GM23248 (cell line): Measurements from ENCODE around the gene PPP1CC. TPM values are rescaled to one million over a fixed set of nuclear protein-coding genes. Genes with fewer than 3 reads are reported as not detected.

Source experiments
- DNase-seq: peaks from one replicate; pipeline ENCODE4 v3.0.0-alpha.2; 2015
- H2AFZ ChIP-seq: fragments of 200-600 bp; sonication (generic); 2 replicates; pipeline ENCODE4 v1.6.1; 2016; ENCODE audit warnings: antibody characterized with exemption
- H3F3A ChIP-seq: fragments of 200-600 bp; sonication (generic); 2 replicates; pipeline ENCODE4 v1.6.1; 2016; ENCODE audit warnings: mild to moderate bottlenecking, antibody characterized with exemption, mixed run types; ENCODE audit not compliant: insufficient read depth
- H3K27ac ChIP-seq: fragments of 200-600 bp; sonication (generic); 2 replicates; pipeline ENCODE4 v1.5.1; 2016; ENCODE audit warnings: mild to moderate bottlenecking
- H3K27me3 ChIP-seq: fragments of 200-600 bp; sonication (generic); replicated peaks from 2 replicates; pipeline ENCODE4 v1.6.1; 2016; ENCODE audit warnings: mild to moderate bottlenecking; ENCODE audit not compliant: insufficient read depth
- H3K36me3 ChIP-seq: fragments of 200-600 bp; sonication (generic); 2 replicates; pipeline ENCODE4 v1.6.1; 2016; ENCODE audit warnings: low read depth, mild to moderate bottlenecking
- H3K4me1 ChIP-seq: fragments of 200-600 bp; sonication (generic); 2 replicates; pipeline ENCODE4 v1.6.1; 2016; ENCODE audit warnings: mild to moderate bottlenecking; ENCODE audit not compliant: insufficient read depth
- H3K4me2 ChIP-seq: fragments of 200-600 bp; sonication (generic); one replicate; pipeline ENCODE4 v1.6.1; 2016; ENCODE audit warnings: mild to moderate bottlenecking; ENCODE audit not compliant: unreplicated experiment
- H3K4me3 ChIP-seq: fragments of 200-600 bp; sonication (generic); 2 replicates; pipeline ENCODE4 v1.5.1; 2016; ENCODE audit warnings: mild to moderate bottlenecking
- H3K79me2 ChIP-seq: fragments of 200-600 bp; sonication (generic); 2 replicates; pipeline ENCODE4 v1.6.1; 2016; ENCODE audit warnings: mild to moderate bottlenecking; ENCODE audit not compliant: insufficient read depth
- H3K9ac ChIP-seq: fragments of 200-600 bp; sonication (generic); 2 replicates; pipeline ENCODE4 v1.6.1; 2016; ENCODE audit warnings: mild to moderate bottlenecking
- H3K9me2 ChIP-seq: fragments of 200-600 bp; sonication (generic); 2 replicates; pipeline ENCODE4 v1.6.1; 2016; ENCODE audit warnings: mixed run types, mild to moderate bottlenecking, moderate library complexity; ENCODE audit not compliant: insufficient read depth
- H3K9me3 ChIP-seq: fragments of 200-600 bp; sonication (generic); one replicate; pipeline ENCODE4 v1.6.1; 2017; ENCODE audit warnings: low read depth
- H4K20me1 ChIP-seq: fragments of 200-600 bp; sonication (generic); 2 replicates; pipeline ENCODE4 v1.6.0; 2016; ENCODE audit not compliant: insufficient read depth
- EZH2 ChIP-seq: fragments of 200-600 bp; sonication (generic); IDR thresholded peaks from 2 replicates; pipeline ENCODE4 v1.6.1; 2018; ENCODE audit warnings: antibody characterized with exemption, mild to moderate bottlenecking; ENCODE audit not compliant: insufficient read depth, poor library complexity, severe bottlenecking
- EZH2phosphoT487 ChIP-seq: fragments of 200-600 bp; sonication (generic); IDR thresholded peaks from 2 replicates; pipeline ENCODE4 v1.6.1; 2018; ENCODE audit warnings: antibody characterized with exemption, moderate library complexity, mild to moderate bottlenecking, low read depth; ENCODE audit not compliant: insufficient read depth
- WGBS, 2 experiments: methylation state at CpG; one replicate each; pipeline ENCODE4 v1.1.6; 2015 to 2017; ENCODE audit warnings: low lambda C conversion rate in 2 of 2, low coverage in 1 of 2; ENCODE audit errors: missing lambda C conversion rate in 2 of 2; 5-methylcytosine and 5-hydroxymethylcytosine counted together
- in situ Hi-C: fragments of 300-500 bp; cut with MboI; formaldehyde crosslinking; loops from 2 replicates; pipeline ENCODE4 v1.15.0; 2020
- polyA plus RNA-seq: library from polyadenylated mRNA; unstranded; fragments of >200 nt; fragmentation: Nextera tagmentation; extraction: Ambion mirVana; gene quantifications from 2 replicates; pipeline ENCODE4 v1.2.1, GENCODE V29; 2016
- total RNA-seq: library from RNA; depleted of rRNA; stranded (reverse); fragments of >200 nt; shearing (Covaris generic); gene quantifications from 2 replicates; pipeline ENCODE4 v1.2.3, GENCODE V29; 2014

The PPP1CC gene
- total and polyA plus RNA-seq, 2 experiments from 2014 or later, result 37.4 to 110 TPM

- DNase-seq, result no peak
- H3K27me3 ChIP-seq, result no peaks in the 10 kb centered on the region
- H3K9ac ChIP-seq, result no peak overlapping the region
- H3K4me1 ChIP-seq, result no peaks in the 10 kb centered on the region
- WGBS, 2 experiments, result 23 to 53% methylated on average over 2 to 3 of the region's 3 CpGs
- in situ Hi-C loops, result no loop called here
- no peak overlapping the region for H3K4me3 ChIP-seq
- H3K9me2 ChIP-seq, result no peaks in the 10 kb centered on the region
- no peaks in the 10 kb centered on the region for H3K36me3 ChIP-seq
- H4K20me1 ChIP-seq, result no peaks in the 10 kb centered on the region
- no peak for TF ChIP-seq EZH2
- no peak for TF ChIP-seq EZH2phosphoT487
- H3F3A ChIP-seq, result no peaks in the 10 kb centered on the region
- H3K79me2 ChIP-seq, result no peaks in the 10 kb centered on the region
- no peak overlapping the region for H2AFZ ChIP-seq
- no peak overlapping the region for H3K4me2 ChIP-seq
- H3K27ac ChIP-seq, result no peak overlapping the region
- no peaks in the 10 kb centered on the region for H3K9me3 ChIP-seq
These were observed 37.4 kb downstream of the PPP1CC start for GRCh38 chr12:110705309-110705708.

- H2AFZ ChIP-seq, result no peak overlapping the region
- in situ Hi-C loops, result no loop called here
These were observed 37.9 kb downstream of the PPP1CC start for GRCh38 chr12:110704750-110705149.

GRCh38 chr12:110704231-110704630 is 38.5 kb downstream of the PPP1CC start:
- Histone ChIP-seq H3K9me3 (no peaks in the 10 kb centered on the region), H3K27me3 (no peaks in the 10 kb centered on the region), H3K9me2 (no peaks in the 10 kb centered on the region), H4K20me1 (no peaks in the 10 kb centered on the region), H3K27ac (no peak overlapping the region), H3K4me2 (no peak overlapping the region), H3K79me2 (no peaks in the 10 kb centered on the region), H3F3A (no peaks in the 10 kb centered on the region), H3K9ac (no peak overlapping the region), H3K4me3 (no peak overlapping the region), H3K36me3 (no peaks in the 10 kb centered on the region), H3K4me1 (no peaks in the 10 kb centered on the region), H2AFZ (no peak overlapping the region)
- TF ChIP-seq EZH2phosphoT487 (no peak), EZH2 (no peak)
- no peak for DNase-seq
- WGBS, 2 experiments, result 83 to 85% methylated on average over 5 of the region's 5 CpGs
- in situ Hi-C loops, result no loop called here

More at GRCh38 chr12:110704750-110705149, 37.9 kb downstream of the PPP1CC start:
- no peaks in the 10 kb centered on the region for H3K36me3 ChIP-seq
- H3K9me2 ChIP-seq, result no peaks in the 10 kb centered on the region
- no peak for DNase-seq
- no peaks in the 10 kb centered on the region for H3K9me3 ChIP-seq
- no peak overlapping the region for H3K4me3 ChIP-seq
- no peaks in the 10 kb centered on the region for H3K27me3 ChIP-seq
- H3F3A ChIP-seq, result no peaks in the 10 kb centered on the region
- no peaks in the 10 kb centered on the region for H4K20me1 ChIP-seq
- H3K4me1 ChIP-seq, result no peaks in the 10 kb centered on the region
- H3K4me2 ChIP-seq, result no peak overlapping the region
- 15 to 17% methylated on average over 5 of the region's 5 CpGs for WGBS, 2 experiments
- no peak overlapping the region for H3K9ac ChIP-seq
- TF ChIP-seq EZH2phosphoT487, result no peak
- no peak for TF ChIP-seq EZH2
- H3K79me2 ChIP-seq, result no peaks in the 10 kb centered on the region
- H3K27ac ChIP-seq, result no peak overlapping the region

GRCh38 chr12:110702081-110702480 is 40.6 kb downstream of the PPP1CC start:
- Histone ChIP-seq H4K20me1 (no peaks in the 10 kb centered on the region), H2AFZ (no peak overlapping the region), H3K9ac (no peak overlapping the region), H3K4me2 (no peak overlapping the region), H3K36me3 (no peaks in the 10 kb centered on the region), H3K9me3 (no peaks in the 10 kb centered on the region), H3K27ac (no peak overlapping the region), H3K9me2 (no peaks in the 10 kb centered on the region), H3K4me1 (no peaks in the 10 kb centered on the region; the same call in 1 of the 2 replicates), H3K27me3 (no peaks in the 10 kb centered on the region), H3F3A (no peaks in the 10 kb centered on the region), H3K4me3 (no peak overlapping the region), H3K79me2 (no peaks in the 10 kb centered on the region)
- TF ChIP-seq EZH2 (no peak), EZH2phosphoT487 (no peak)
- DNase-seq, result no peak
- in situ Hi-C loops, result no loop called here
- WGBS, 2 experiments, result 90% methylated on average over 5 of the region's 5 CpGs
